Cerebellar cortex (tissue), 1 donor: ENCODE results near the gene F2.
A peak's percentile ranks its signal among the peaks of the same experiment; 100 is the strongest.
"Not testable (repeated sequence)": the region's sequence is repeated elsewhere in the genome, so short reads cannot be mapped to it uniquely, and the experiment has no call there.

Experiments
- DNase-seq: peaks from one replicate; pipeline ENCODE4 v3.0.0-alpha.2; 2015; ENCODE audit warnings: low spot score

Gene F2

GRCh38 chr11:46719048-46719542 is at the start of gene F2:
TSS of gene F2 (plus strand) at chr11:46719213. CDS start at chr11:46719236, 23 bp downstream.
- no peak for DNase-seq

GRCh38 chr11:46669711-46670139 is 49.3 kb upstream of the F2 start:
- DNase-seq: no peak

GRCh38 chr11:46670521-46670920 is 48.5 kb upstream of the F2 start:
- not testable (repeated sequence) for DNase-seq

- DNase-seq: no peak
Measured at GRCh38 chr11:46671958-46672315, 47.1 kb upstream of the F2 start.

- no peak for DNase-seq
Measured at GRCh38 chr11:46672381-46672839, 46.6 kb upstream of the F2 start.

GRCh38 chr11:46673713-46674462 is 45.1 kb upstream of the F2 start:
- no peak for DNase-seq

GRCh38 chr11:46674463-46675287 is 44.3 kb upstream of the F2 start:
- no peak for DNase-seq

GRCh38 chr11:46675288-46675851 is 43.6 kb upstream of the F2 start:
- DNase-seq: no peak

- no peak for DNase-seq
Measured at GRCh38 chr11:46675949-46676348, 43.1 kb upstream of the F2 start.

GRCh38 chr11:46676436-46677158 is 42.4 kb upstream of the F2 start:
- no peak for DNase-seq

- no peak for DNase-seq
Measured at GRCh38 chr11:46677169-46677568, 41.8 kb upstream of the F2 start.

- peak; percentile 36 for DNase-seq
Measured at GRCh38 chr11:46677991-46678740, 40.8 kb upstream of the F2 start.

GRCh38 chr11:46678741-46679130 is 40.3 kb upstream of the F2 start:
- DNase-seq: no peak

GRCh38 chr11:46679241-46680163 is 39.5 kb upstream of the F2 start:
- no peak for DNase-seq

- DNase-seq: no peak
Measured at GRCh38 chr11:46680164-46680760, 38.8 kb upstream of the F2 start.

- DNase-seq: no peak
Measured at GRCh38 chr11:46680815-46681214, 38.2 kb upstream of the F2 start.

- DNase-seq: no peak
Measured at GRCh38 chr11:46681814-46682213, 37.2 kb upstream of the F2 start.

- DNase-seq: no peak
Measured at GRCh38 chr11:46682773-46683752, 36.0 kb upstream of the F2 start.

GRCh38 chr11:46684367-46684766 is 34.6 kb upstream of the F2 start:
- DNase-seq: peak; percentile 83
